ENCODE measurements around the gene ARHGAP29.
A peak's percentile ranks its signal among the peaks of the same experiment; 100 is the strongest.
"Not testable (repeated sequence)": the region's sequence is repeated elsewhere in the genome, so short reads cannot be mapped to it uniquely, and the experiment has no call there.

The ARHGAP29 gene

GRCh38 chr1:94165843-94166242 lies 71.5 kb downstream of the ARHGAP29 start:
- no peak overlapping the region for H3K9ac ChIP-seq (ENCODE audit: low read length)
- no peak overlapping the region for H4K12ac ChIP-seq (ENCODE audit: low read depth, low read length)
- no peak overlapping the region for H3K4me2 ChIP-seq (ENCODE audit: low read length)
- no peak overlapping the region for H3K4me3 ChIP-seq (ENCODE audit: low read depth, low read length)
- H3K27ac ChIP-seq (ENCODE audit: low read depth, low read length) = no peak overlapping the region
- no peak overlapping the region for H3K18ac ChIP-seq (ENCODE audit: low read length)
- DNase-seq = no peak
- no peaks in the 10 kb centered on the region for H3K9me3 ChIP-seq (ENCODE audit: insufficient read depth, low read depth, low read length)
- no CpG with 5 or more reads among the region's 5 CpGs for WGBS (ENCODE audit: extremely low coverage, insufficient coverage, insufficient read length)
- H3K23ac ChIP-seq (ENCODE audit: low read length) = no peak overlapping the region
- no peak overlapping the region for H2AK5ac ChIP-seq (ENCODE audit: low read length)
- H2BK120ac ChIP-seq (ENCODE audit: insufficient read depth, low read length, poor library complexity) = no peak overlapping the region
- no peaks in the 10 kb centered on the region for H3K79me1 ChIP-seq (ENCODE audit: low read length)
- peaks cover 0 to 3% of the 10 kb centered on the region in 2 experiments for H3K4me1 ChIP-seq (ENCODE audit: control insufficient read depth in 1 of 2, insufficient read depth in 2 of 2, low read length in 2 of 2)
- H2BK5ac ChIP-seq (ENCODE audit: low read depth, low read length, poor library complexity) = no peak overlapping the region
- H3K36me3 ChIP-seq (ENCODE audit: control insufficient read depth in 1 of 2, insufficient read depth in 2 of 2, low read length in 2 of 2) = peaks cover 2 to 3% of the 10 kb centered on the region in 2 experiments
- no peaks in the 10 kb centered on the region for H3K79me2 ChIP-seq (ENCODE audit: control insufficient read depth, insufficient read depth, low read length, poor library complexity)
- H4K8ac ChIP-seq (ENCODE audit: low read depth, low read length) = no peak overlapping the region
- H3K27me3 ChIP-seq (ENCODE audit: insufficient read depth, low read length) = no peaks in the 10 kb centered on the region
- H4K91ac ChIP-seq (ENCODE audit: low read depth, low read length) = no peak overlapping the region
- no peak overlapping the region for H3K4ac ChIP-seq (ENCODE audit: low read depth, low read length)
- no peak overlapping the region for H2BK12ac ChIP-seq (ENCODE audit: low read length)
- no peak overlapping the region for H3K14ac ChIP-seq (ENCODE audit: low read length)
- no peak overlapping the region for H2AFZ ChIP-seq (ENCODE audit: insufficient read depth, low read length, poor library complexity)

GRCh38 chr1:94164885-94165284 lies 72.5 kb downstream of the ARHGAP29 start:
- H3K4ac ChIP-seq (ENCODE audit: low read depth, low read length); DNase-seq; H3K27ac ChIP-seq (ENCODE audit: low read depth, low read length); H4K8ac ChIP-seq (ENCODE audit: low read depth, low read length); H3K23ac ChIP-seq (ENCODE audit: low read length); H2AK5ac ChIP-seq (ENCODE audit: low read length); H3K79me2 ChIP-seq (ENCODE audit: control insufficient read depth, insufficient read depth, low read length, poor library complexity); H4K12ac ChIP-seq (ENCODE audit: low read depth, low read length); H2BK120ac ChIP-seq (ENCODE audit: insufficient read depth, low read length, poor library complexity); H2AFZ ChIP-seq (ENCODE audit: insufficient read depth, low read length, poor library complexity); H2BK5ac ChIP-seq (ENCODE audit: low read depth, low read length, poor library complexity); H3K36me3 ChIP-seq (ENCODE audit: control insufficient read depth in 1 of 2, insufficient read depth in 2 of 2, low read length in 2 of 2); H3K18ac ChIP-seq (ENCODE audit: low read length); H3K79me1 ChIP-seq (ENCODE audit: low read length); H3K4me2 ChIP-seq (ENCODE audit: low read length); H3K27me3 ChIP-seq (ENCODE audit: insufficient read depth, low read length); H2BK12ac ChIP-seq (ENCODE audit: low read length); H3K4me1 ChIP-seq (ENCODE audit: control insufficient read depth in 1 of 2, insufficient read depth in 2 of 2, low read length in 2 of 2); H3K14ac ChIP-seq (ENCODE audit: low read length); H3K9me3 ChIP-seq (ENCODE audit: insufficient read depth, low read depth, low read length); H4K91ac ChIP-seq (ENCODE audit: low read depth, low read length); H3K4me3 ChIP-seq (ENCODE audit: low read depth, low read length); H3K9ac ChIP-seq (ENCODE audit: low read length): not testable (repeated sequence)
- WGBS (ENCODE audit: extremely low coverage, insufficient coverage, insufficient read length) = no CpG with 5 or more reads among the region's 2 CpGs

GRCh38 chr1:94164121-94164520 lies 73.3 kb downstream of the ARHGAP29 start:
- not testable (repeated sequence) for H3K36me3 ChIP-seq (ENCODE audit: control insufficient read depth in 1 of 2, insufficient read depth in 2 of 2, low read length in 2 of 2); H2AFZ ChIP-seq (ENCODE audit: insufficient read depth, low read length, poor library complexity); H3K4ac ChIP-seq (ENCODE audit: low read depth, low read length); H3K27me3 ChIP-seq (ENCODE audit: insufficient read depth, low read length); H3K79me1 ChIP-seq (ENCODE audit: low read length); H4K8ac ChIP-seq (ENCODE audit: low read depth, low read length); H3K9me3 ChIP-seq (ENCODE audit: insufficient read depth, low read depth, low read length); H3K14ac ChIP-seq (ENCODE audit: low read length); H2BK120ac ChIP-seq (ENCODE audit: insufficient read depth, low read length, poor library complexity); DNase-seq; H3K23ac ChIP-seq (ENCODE audit: low read length); H3K18ac ChIP-seq (ENCODE audit: low read length); H2AK5ac ChIP-seq (ENCODE audit: low read length); H3K79me2 ChIP-seq (ENCODE audit: control insufficient read depth, insufficient read depth, low read length, poor library complexity); H3K4me1 ChIP-seq (ENCODE audit: control insufficient read depth in 1 of 2, insufficient read depth in 2 of 2, low read length in 2 of 2); H4K91ac ChIP-seq (ENCODE audit: low read depth, low read length); H2BK12ac ChIP-seq (ENCODE audit: low read length); H3K4me3 ChIP-seq (ENCODE audit: low read depth, low read length); H4K12ac ChIP-seq (ENCODE audit: low read depth, low read length); H3K4me2 ChIP-seq (ENCODE audit: low read length); H3K27ac ChIP-seq (ENCODE audit: low read depth, low read length); H3K9ac ChIP-seq (ENCODE audit: low read length); H2BK5ac ChIP-seq (ENCODE audit: low read depth, low read length, poor library complexity)
- WGBS (ENCODE audit: extremely low coverage, insufficient coverage, insufficient read length) = no CpG with 5 or more reads among the region's 1 CpG

- not testable (repeated sequence) for H3K14ac ChIP-seq (ENCODE audit: low read length); H3K79me1 ChIP-seq (ENCODE audit: low read length); H3K27ac ChIP-seq (ENCODE audit: low read depth, low read length); H3K36me3 ChIP-seq (ENCODE audit: control insufficient read depth in 1 of 2, insufficient read depth in 2 of 2, low read length in 2 of 2); H3K4me3 ChIP-seq (ENCODE audit: low read depth, low read length); H2AK5ac ChIP-seq (ENCODE audit: low read length); H4K91ac ChIP-seq (ENCODE audit: low read depth, low read length); H3K18ac ChIP-seq (ENCODE audit: low read length); H3K4me2 ChIP-seq (ENCODE audit: low read length); H3K27me3 ChIP-seq (ENCODE audit: insufficient read depth, low read length); H3K4ac ChIP-seq (ENCODE audit: low read depth, low read length); H3K4me1 ChIP-seq (ENCODE audit: control insufficient read depth in 1 of 2, insufficient read depth in 2 of 2, low read length in 2 of 2); H4K12ac ChIP-seq (ENCODE audit: low read depth, low read length); H3K9me3 ChIP-seq (ENCODE audit: insufficient read depth, low read depth, low read length); H4K8ac ChIP-seq (ENCODE audit: low read depth, low read length); H2AFZ ChIP-seq (ENCODE audit: insufficient read depth, low read length, poor library complexity); H3K23ac ChIP-seq (ENCODE audit: low read length); H3K9ac ChIP-seq (ENCODE audit: low read length); H3K79me2 ChIP-seq (ENCODE audit: control insufficient read depth, insufficient read depth, low read length, poor library complexity)
- peak; percentile 60 to 77 for DNase-seq
- Histone ChIP-seq H2BK120ac (ENCODE audit: insufficient read depth, low read length, poor library complexity) (peak overlapping the region; percentile 56), H2BK5ac (ENCODE audit: low read depth, low read length, poor library complexity) (peak overlapping the region; percentile 37), H2BK12ac (ENCODE audit: low read length) (peak overlapping the region; percentile 78)
- WGBS (ENCODE audit: extremely low coverage, insufficient coverage, insufficient read length) = no CpG with 5 or more reads among the region's 5 CpGs
Observed at GRCh38 chr1:94163249-94163648, 74.1 kb downstream of the ARHGAP29 start.
